ENCODE results near the gene TRPV2. TPM values are rescaled to one million over a fixed set of nuclear protein-coding genes. Genes with fewer than 3 reads are reported as not detected.

TRPV2 gene
- total and polyA plus RNA-seq, 9 of the 15 experiments (the other 6 are each of a cell fraction or from before 2014, with no cell fraction given) = 10.0 to 97.5 (median 30.3) TPM

DNA sequence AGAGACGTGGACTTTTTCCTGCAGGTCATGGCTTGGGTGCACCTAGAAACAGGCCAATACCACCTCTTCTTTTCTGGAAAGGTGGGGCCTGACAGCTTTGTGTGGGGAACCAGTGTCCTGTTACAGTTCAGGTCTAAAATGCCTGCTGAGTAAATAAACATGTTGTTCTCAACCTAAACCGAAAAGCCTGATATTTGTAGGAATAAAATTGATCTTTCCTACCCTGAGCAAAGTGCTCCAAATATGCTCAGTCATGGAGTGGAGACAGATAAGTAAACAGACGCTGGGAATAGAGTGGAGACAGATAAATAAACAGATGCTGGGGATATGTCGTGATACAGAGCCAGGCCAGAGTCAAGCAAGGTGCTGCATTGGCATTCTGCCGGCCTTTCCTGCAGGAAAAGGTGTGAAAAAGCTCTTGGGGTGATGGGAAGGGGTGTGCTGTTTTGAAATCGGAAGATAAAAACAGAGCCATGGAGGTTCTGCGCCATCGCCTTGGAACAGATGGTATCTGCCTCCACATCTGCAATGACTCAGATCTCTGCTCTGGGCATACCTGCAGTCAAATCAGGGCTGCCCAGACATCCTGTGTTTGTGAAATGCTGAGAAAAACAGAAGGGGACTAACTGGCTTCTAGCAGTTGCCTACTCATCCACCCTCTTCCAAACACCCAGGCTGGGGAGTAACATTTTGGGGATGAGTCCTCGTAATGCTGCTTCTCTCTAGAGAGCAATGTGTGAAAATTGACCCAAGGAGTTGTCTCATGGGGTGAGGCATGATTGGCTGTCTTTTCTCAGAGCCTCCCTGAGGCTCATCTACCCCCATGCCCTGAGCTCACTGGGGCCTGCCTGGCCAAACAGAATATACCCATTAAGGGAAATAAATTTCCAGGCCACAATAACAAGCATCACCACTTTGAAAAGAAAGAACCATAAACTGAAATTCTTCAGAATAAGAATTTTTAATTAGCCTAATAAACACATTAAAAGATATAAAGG, 16.8 kb upstream of the TRPV2 start (continued):
- TF ChIP-seq, protein P1, sequence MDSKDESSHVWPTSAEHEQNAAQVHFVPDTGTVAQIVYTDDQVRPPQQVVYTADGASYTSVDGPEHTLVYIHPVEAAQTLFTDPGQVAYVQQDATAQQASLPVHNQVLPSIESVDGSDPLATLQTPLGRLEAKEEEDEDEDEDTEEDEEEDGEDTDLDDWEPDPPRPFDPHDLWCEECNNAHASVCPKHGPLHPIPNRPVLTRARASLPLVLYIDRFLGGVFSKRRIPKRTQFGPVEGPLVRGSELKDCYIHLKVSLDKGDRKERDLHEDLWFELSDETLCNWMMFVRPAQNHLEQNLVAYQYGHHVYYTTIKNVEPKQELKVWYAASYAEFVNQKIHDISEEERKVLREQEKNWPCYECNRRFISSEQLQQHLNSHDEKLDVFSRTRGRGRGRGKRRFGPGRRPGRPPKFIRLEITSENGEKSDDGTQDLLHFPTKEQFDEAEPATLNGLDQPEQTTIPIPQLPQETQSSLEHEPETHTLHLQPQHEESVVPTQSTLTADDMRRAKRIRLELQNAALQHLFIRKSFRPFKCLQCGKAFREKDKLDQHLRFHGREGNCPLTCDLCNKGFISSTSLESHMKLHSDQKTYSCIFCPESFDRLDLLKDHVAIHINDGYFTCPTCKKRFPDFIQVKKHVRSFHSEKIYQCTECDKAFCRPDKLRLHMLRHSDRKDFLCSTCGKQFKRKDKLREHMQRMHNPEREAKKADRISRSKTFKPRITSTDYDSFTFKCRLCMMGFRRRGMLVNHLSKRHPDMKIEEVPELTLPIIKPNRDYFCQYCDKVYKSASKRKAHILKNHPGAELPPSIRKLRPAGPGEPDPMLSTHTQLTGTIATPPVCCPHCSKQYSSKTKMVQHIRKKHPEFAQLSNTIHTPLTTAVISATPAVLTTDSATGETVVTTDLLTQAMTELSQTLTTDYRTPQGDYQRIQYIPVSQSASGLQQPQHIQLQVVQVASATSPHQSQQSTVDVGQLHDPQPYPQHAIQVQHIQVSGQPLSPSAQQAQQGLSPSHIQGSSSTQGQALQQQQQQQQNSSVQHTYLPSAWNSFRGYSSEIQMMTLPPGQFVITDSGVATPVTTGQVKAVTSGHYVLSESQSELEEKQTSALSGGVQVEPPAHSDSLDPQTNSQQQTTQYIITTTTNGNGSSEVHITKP (IDR thresholded peaks at IDR 0.05; ENCODE audit: partially characterized antibody) = no peak
- TF ChIP-seq POLR2H (tag; IDR thresholded peaks at IDR 0.05; ENCODE audit: low read depth) (no peak), ZNF583 (CRISPR knock-in tag; IDR thresholded peaks at IDR 0.05) (no peak), ELF2 (CRISPR knock-in tag; IDR thresholded peaks at IDR 0.05) (no peak), MIER1 (IDR thresholded peaks at IDR 0.05; ENCODE audit: low read depth) (no peak), RBM17 (IDR thresholded peaks at IDR 0.05; ENCODE audit: borderline replicate concordance, low read depth, low read length) (no peak), NFYB (IDR thresholded peaks at IDR 0.05; ENCODE audit: extremely low read depth, insufficient read length) (no peak), NFXL1 (CRISPR knock-in tag; IDR thresholded peaks at IDR 0.05) (no peak)
- TF ChIP-seq, protein P2, sequence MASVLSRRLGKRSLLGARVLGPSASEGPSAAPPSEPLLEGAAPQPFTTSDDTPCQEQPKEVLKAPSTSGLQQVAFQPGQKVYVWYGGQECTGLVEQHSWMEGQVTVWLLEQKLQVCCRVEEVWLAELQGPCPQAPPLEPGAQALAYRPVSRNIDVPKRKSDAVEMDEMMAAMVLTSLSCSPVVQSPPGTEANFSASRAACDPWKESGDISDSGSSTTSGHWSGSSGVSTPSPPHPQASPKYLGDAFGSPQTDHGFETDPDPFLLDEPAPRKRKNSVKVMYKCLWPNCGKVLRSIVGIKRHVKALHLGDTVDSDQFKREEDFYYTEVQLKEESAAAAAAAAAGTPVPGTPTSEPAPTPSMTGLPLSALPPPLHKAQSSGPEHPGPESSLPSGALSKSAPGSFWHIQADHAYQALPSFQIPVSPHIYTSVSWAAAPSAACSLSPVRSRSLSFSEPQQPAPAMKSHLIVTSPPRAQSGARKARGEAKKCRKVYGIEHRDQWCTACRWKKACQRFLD (CRISPR knock-in tag; IDR thresholded peaks at IDR 0.05) = no peak
- TF ChIP-seq, protein P3, sequence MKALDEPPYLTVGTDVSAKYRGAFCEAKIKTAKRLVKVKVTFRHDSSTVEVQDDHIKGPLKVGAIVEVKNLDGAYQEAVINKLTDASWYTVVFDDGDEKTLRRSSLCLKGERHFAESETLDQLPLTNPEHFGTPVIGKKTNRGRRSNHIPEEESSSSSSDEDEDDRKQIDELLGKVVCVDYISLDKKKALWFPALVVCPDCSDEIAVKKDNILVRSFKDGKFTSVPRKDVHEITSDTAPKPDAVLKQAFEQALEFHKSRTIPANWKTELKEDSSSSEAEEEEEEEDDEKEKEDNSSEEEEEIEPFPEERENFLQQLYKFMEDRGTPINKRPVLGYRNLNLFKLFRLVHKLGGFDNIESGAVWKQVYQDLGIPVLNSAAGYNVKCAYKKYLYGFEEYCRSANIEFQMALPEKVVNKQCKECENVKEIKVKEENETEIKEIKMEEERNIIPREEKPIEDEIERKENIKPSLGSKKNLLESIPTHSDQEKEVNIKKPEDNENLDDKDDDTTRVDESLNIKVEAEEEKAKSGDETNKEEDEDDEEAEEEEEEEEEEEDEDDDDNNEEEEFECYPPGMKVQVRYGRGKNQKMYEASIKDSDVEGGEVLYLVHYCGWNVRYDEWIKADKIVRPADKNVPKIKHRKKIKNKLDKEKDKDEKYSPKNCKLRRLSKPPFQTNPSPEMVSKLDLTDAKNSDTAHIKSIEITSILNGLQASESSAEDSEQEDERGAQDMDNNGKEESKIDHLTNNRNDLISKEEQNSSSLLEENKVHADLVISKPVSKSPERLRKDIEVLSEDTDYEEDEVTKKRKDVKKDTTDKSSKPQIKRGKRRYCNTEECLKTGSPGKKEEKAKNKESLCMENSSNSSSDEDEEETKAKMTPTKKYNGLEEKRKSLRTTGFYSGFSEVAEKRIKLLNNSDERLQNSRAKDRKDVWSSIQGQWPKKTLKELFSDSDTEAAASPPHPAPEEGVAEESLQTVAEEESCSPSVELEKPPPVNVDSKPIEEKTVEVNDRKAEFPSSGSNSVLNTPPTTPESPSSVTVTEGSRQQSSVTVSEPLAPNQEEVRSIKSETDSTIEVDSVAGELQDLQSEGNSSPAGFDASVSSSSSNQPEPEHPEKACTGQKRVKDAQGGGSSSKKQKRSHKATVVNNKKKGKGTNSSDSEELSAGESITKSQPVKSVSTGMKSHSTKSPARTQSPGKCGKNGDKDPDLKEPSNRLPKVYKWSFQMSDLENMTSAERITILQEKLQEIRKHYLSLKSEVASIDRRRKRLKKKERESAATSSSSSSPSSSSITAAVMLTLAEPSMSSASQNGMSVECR (CRISPR knock-in tag; IDR thresholded peaks at IDR 0.05) = no peak
- TF ChIP-seq, protein P4, sequence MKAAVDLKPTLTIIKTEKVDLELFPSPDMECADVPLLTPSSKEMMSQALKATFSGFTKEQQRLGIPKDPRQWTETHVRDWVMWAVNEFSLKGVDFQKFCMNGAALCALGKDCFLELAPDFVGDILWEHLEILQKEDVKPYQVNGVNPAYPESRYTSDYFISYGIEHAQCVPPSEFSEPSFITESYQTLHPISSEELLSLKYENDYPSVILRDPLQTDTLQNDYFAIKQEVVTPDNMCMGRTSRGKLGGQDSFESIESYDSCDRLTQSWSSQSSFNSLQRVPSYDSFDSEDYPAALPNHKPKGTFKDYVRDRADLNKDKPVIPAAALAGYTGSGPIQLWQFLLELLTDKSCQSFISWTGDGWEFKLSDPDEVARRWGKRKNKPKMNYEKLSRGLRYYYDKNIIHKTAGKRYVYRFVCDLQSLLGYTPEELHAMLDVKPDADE (conservative IDR thresholded peaks at IDR 0.05; ENCODE audit: control insufficient read depth, low read depth, low read length) = 0 out of 2 replicates have a peak, but pooled peaks have one; percentile 44
- TF ChIP-seq, protein P5, sequence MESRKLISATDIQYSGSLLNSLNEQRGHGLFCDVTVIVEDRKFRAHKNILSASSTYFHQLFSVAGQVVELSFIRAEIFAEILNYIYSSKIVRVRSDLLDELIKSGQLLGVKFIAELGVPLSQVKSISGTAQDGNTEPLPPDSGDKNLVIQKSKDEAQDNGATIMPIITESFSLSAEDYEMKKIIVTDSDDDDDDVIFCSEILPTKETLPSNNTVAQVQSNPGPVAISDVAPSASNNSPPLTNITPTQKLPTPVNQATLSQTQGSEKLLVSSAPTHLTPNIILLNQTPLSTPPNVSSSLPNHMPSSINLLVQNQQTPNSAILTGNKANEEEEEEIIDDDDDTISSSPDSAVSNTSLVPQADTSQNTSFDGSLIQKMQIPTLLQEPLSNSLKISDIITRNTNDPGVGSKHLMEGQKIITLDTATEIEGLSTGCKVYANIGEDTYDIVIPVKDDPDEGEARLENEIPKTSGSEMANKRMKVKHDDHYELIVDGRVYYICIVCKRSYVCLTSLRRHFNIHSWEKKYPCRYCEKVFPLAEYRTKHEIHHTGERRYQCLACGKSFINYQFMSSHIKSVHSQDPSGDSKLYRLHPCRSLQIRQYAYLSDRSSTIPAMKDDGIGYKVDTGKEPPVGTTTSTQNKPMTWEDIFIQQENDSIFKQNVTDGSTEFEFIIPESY (CRISPR knock-in tag; IDR thresholded peaks at IDR 0.05) = no peak
